ENCODE measurements around the gene AKAP6. TPM values are rescaled to one million over a fixed set of nuclear protein-coding genes. Genes with fewer than 3 reads are reported as not detected.

AKAP6 gene
- polyA plus RNA-seq, 6 donors from 2014 or later, result 1.6 to 12.4 (median 6.5) TPM

GRCh38 chr14:32510815-32511214 is 181.7 kb downstream of the AKAP6 start:
- Mint-ChIP-seq H3K4me1 (peaks cover 0 to 3% (median 0%) of the 10 kb centered on the region in 3 donors), H3K9me3 (no peaks in the 10 kb centered on the region), H3K4me3 (no peak overlapping the region), H3K36me3 (peaks cover 0 to 6% of the 10 kb centered on the region in 2 donors), H3K27me3 (peaks cover 0 to 13% (median 11%) of the 10 kb centered on the region in 3 donors), H3K27ac (no peak overlapping the region)
- ATAC-seq (ENCODE audit: low read depth in 2 of 2) (no peak), DNase-seq (no peak)

DNA sequence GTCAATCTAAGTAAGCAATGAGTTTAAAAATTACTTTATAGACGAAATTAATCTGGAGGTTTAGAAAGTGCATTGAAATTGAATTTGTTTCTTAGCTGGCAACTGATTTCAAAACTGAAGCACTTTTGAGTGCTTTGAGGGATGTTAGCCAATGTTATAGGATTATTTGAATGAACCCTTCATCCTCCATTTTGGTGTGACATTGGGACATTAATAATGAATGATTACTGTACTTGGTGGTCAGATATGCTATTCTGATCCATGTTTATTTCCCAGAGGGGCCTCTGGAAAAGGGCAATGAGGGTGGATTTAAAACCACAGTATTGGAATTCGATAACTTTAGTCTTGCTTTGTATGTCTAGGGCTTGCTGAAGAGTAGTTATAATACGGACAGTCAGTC is 183.2 kb downstream of the AKAP6 start:
- Mint-ChIP-seq H3K9me3 (no peaks in the 10 kb centered on the region), H3K36me3 (peaks cover 0 to 6% of the 10 kb centered on the region in 2 donors), H3K27ac (no peak overlapping the region), H3K27me3 (peaks cover 0 to 13% (median 11%) of the 10 kb centered on the region in 3 donors), H3K4me1 (peaks cover 0 to 3% (median 0%) of the 10 kb centered on the region in 3 donors), H3K4me3 (no peak overlapping the region)
- no peak for ATAC-seq (ENCODE audit: low read depth in 2 of 2)
- DNase-seq, result no peak

- no peaks in the 10 kb centered on the region for H3K9me3 Mint-ChIP-seq
- H3K36me3 Mint-ChIP-seq, result peaks cover 0 to 6% of the 10 kb centered on the region in 2 donors
- peaks cover 0 to 3% (median 0%) of the 10 kb centered on the region in 3 donors for H3K4me1 Mint-ChIP-seq
- no peak overlapping the region for H3K4me3 Mint-ChIP-seq
- DNase-seq (no peak), ATAC-seq (ENCODE audit: low read depth in 2 of 2) (no peak)
- H3K27me3 Mint-ChIP-seq, result peaks cover 0 to 13% (median 11%) of the 10 kb centered on the region in 3 donors
- no peak overlapping the region for H3K27ac Mint-ChIP-seq
Observed at GRCh38 chr14:32512813-32513212, 183.7 kb downstream of the AKAP6 start.

GRCh38 chr14:32513571-32514009 is 184.5 kb downstream of the AKAP6 start:
- H3K4me1 Mint-ChIP-seq, result peaks cover 0 to 3% (median 0%) of the 10 kb centered on the region in 3 donors
- DNase-seq (no peak), ATAC-seq (ENCODE audit: low read depth in 2 of 2) (no peak)
- peaks cover 0 to 17% (median 13%) of the 10 kb centered on the region in 3 donors for H3K27me3 Mint-ChIP-seq
- H3K9me3 Mint-ChIP-seq, result peaks cover 0 to 5% (median 0%) of the 10 kb centered on the region in 7 donors
- peaks cover 0 to 6% of the 10 kb centered on the region in 2 donors for H3K36me3 Mint-ChIP-seq
- no peak overlapping the region for H3K4me3 Mint-ChIP-seq
- no peak overlapping the region for H3K27ac Mint-ChIP-seq

- no peak for ATAC-seq (ENCODE audit: low read depth in 2 of 2)
- Mint-ChIP-seq H3K4me3 (no peak overlapping the region), H3K27ac (no peak overlapping the region), H3K4me1 (peaks cover 0 to 3% (median 0%) of the 10 kb centered on the region in 3 donors), H3K9me3 (peaks cover 0 to 7% (median 0%) of the 10 kb centered on the region in 7 donors), H3K36me3 (peaks cover 0 to 6% of the 10 kb centered on the region in 2 donors), H3K27me3 (peaks cover 0 to 18% (median 13%) of the 10 kb centered on the region in 3 donors)
- no peak for DNase-seq
Observed at GRCh38 chr14:32514236-32514635, 185.1 kb downstream of the AKAP6 start.

GRCh38 chr14:32514681-32515080 is 185.6 kb downstream of the AKAP6 start:
- Mint-ChIP-seq H3K4me1 (peaks cover 0 to 3% (median 0%) of the 10 kb centered on the region in 3 donors), H3K27ac (no peak overlapping the region), H3K27me3 (peaks cover 0 to 18% (median 13%) of the 10 kb centered on the region in 3 donors), H3K36me3 (peaks cover 0 to 3% of the 10 kb centered on the region in 2 donors), H3K4me3 (no peak overlapping the region), H3K9me3 (peaks cover 0 to 8% (median 0%) of the 10 kb centered on the region in 7 donors)
- no peak for ATAC-seq (ENCODE audit: low read depth in 2 of 2)
- DNase-seq, result no peak

- H3K27ac Mint-ChIP-seq, result no peak overlapping the region
- H3K4me3 Mint-ChIP-seq, result no peak overlapping the region
- H3K9me3 Mint-ChIP-seq, result peaks cover 0 to 13% (median 3%) of the 10 kb centered on the region in 7 donors
- peaks cover 0 to 2% (median 0%) of the 10 kb centered on the region in 3 donors for H3K4me1 Mint-ChIP-seq
- H3K27me3 Mint-ChIP-seq, result no peaks in the 10 kb centered on the region
- ATAC-seq (ENCODE audit: low read depth in 2 of 2) (no peak), DNase-seq (no peak)
- no peaks in the 10 kb centered on the region for H3K36me3 Mint-ChIP-seq
Observed at GRCh38 chr14:32524609-32525375, 195.7 kb downstream of the AKAP6 start.

GRCh38 chr14:32525591-32525990 is 196.5 kb downstream of the AKAP6 start:
- no peaks in the 10 kb centered on the region for H3K36me3 Mint-ChIP-seq
- H3K4me3 Mint-ChIP-seq, result no peak overlapping the region
- DNase-seq, result no peak
- H3K27me3 Mint-ChIP-seq, result no peaks in the 10 kb centered on the region
- H3K9me3 Mint-ChIP-seq, result peaks cover 0 to 13% (median 2%) of the 10 kb centered on the region in 7 donors
- peaks cover 0 to 2% (median 0%) of the 10 kb centered on the region in 3 donors for H3K4me1 Mint-ChIP-seq
- no peak for ATAC-seq (ENCODE audit: low read depth in 2 of 2)
- no peak overlapping the region for H3K27ac Mint-ChIP-seq

GRCh38 chr14:32530800-32531199 is 201.7 kb downstream of the AKAP6 start:
- Mint-ChIP-seq H3K9me3 (peaks cover 0 to 8% (median 0%) of the 10 kb centered on the region in 7 donors), H3K27me3 (peaks cover 0 to 11% (median 0%) of the 10 kb centered on the region in 3 donors), H3K36me3 (peaks cover 0 to 1% of the 10 kb centered on the region in 2 donors), H3K4me1 (no peaks in the 10 kb centered on the region), H3K4me3 (no peak overlapping the region), H3K27ac (no peak overlapping the region)
- no peak for ATAC-seq (ENCODE audit: low read depth in 2 of 2)
- no peak for DNase-seq

GRCh38 chr14:32531942-32532515 is 202.9 kb downstream of the AKAP6 start:
- Mint-ChIP-seq H3K9me3 (peaks cover 0 to 12% (median 0%) of the 10 kb centered on the region in 7 donors), H3K4me3 (no peak overlapping the region), H3K4me1 (no peaks in the 10 kb centered on the region), H3K27ac (no peak overlapping the region), H3K36me3 (peaks cover 0 to 7% of the 10 kb centered on the region in 2 donors), H3K27me3 (peaks cover 0 to 11% (median 0%) of the 10 kb centered on the region in 3 donors)
- DNase-seq, result no peak
- ATAC-seq (ENCODE audit: low read depth in 2 of 2), result no peak

- H3K4me3 Mint-ChIP-seq, result no peak overlapping the region
- no peaks in the 10 kb centered on the region for H3K4me1 Mint-ChIP-seq
Observed at GRCh38 chr14:32534145-32534544, 205.0 kb downstream of the AKAP6 start.

DNA sequence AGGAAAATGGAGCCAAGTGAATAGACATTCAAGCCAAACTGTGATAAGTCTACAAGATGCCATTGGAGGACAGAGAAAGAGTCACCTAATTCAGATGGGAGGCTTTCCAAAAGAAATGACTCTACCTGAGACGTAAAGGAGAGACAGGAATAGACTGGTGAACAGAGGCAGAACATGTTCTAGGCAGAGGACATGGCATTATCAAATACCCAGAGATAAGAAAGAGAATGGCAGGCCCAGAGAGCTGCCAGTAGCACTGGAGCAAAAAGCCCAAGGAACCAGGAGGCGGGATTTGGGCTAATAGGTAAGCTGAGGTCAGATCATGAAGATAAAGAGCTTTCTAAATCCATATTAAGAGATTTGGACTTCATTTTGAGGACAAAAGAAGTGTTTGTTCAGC is 207.1 kb downstream of the AKAP6 start:
- H3K4me1 Mint-ChIP-seq, result no peaks in the 10 kb centered on the region
- H3K4me3 Mint-ChIP-seq, result no peak overlapping the region
- peaks cover 0 to 7% of the 10 kb centered on the region in 2 donors for H3K36me3 Mint-ChIP-seq
- no peak overlapping the region for H3K27ac Mint-ChIP-seq
- H3K27me3 Mint-ChIP-seq, result peaks cover 0 to 11% (median 0%) of the 10 kb centered on the region in 3 donors
- H3K9me3 Mint-ChIP-seq, result peaks cover 0 to 12% (median 0%) of the 10 kb centered on the region in 7 donors
- ATAC-seq (ENCODE audit: low read depth in 2 of 2) (no peak), DNase-seq (no peak)

More at GRCh38 chr14:32534145-32534544, 205.0 kb downstream of the AKAP6 start:
- peaks cover 0 to 7% of the 10 kb centered on the region in 2 donors for H3K36me3 Mint-ChIP-seq
- ATAC-seq (ENCODE audit: low read depth in 2 of 2) (no peak), DNase-seq (no peak)
- no peak overlapping the region for H3K27ac Mint-ChIP-seq
- H3K9me3 Mint-ChIP-seq, result peaks cover 0 to 12% (median 0%) of the 10 kb centered on the region in 7 donors
- H3K27me3 Mint-ChIP-seq, result peaks cover 0 to 11% (median 0%) of the 10 kb centered on the region in 3 donors

- H3K27ac Mint-ChIP-seq, result no peak overlapping the region
- H3K4me1 Mint-ChIP-seq, result no peaks in the 10 kb centered on the region
- peaks cover 0 to 7% of the 10 kb centered on the region in 2 donors for H3K36me3 Mint-ChIP-seq
- ATAC-seq (ENCODE audit: low read depth in 2 of 2) (no peak), DNase-seq (no peak)
- H3K9me3 Mint-ChIP-seq, result peaks cover 0 to 12% (median 0%) of the 10 kb centered on the region in 7 donors
- peaks cover 0 to 11% (median 0%) of the 10 kb centered on the region in 3 donors for H3K27me3 Mint-ChIP-seq
- H3K4me3 Mint-ChIP-seq, result no peak overlapping the region
Observed at GRCh38 chr14:32537166-32537565, 208.1 kb downstream of the AKAP6 start.

Data from naive B cell (primary cell).